NCI-H187 (cell line): ENCODE results near the gene MTA2.

Experiments
- DNase-seq, 2 experiments: peaks; one replicate each; lab custom pipeline; 2025; lab: John Stamatoyannopoulos, UW

The MTA2 gene

GRCh38 chr11:62612366-62613290 lies 11.0 kb upstream of the MTA2 start, which contains the start of the genes EML3 and ROM1:
Gene EML3 (minus strand): TSS chr11:62612775. CDS start chr11:62612457, 318 bp downstream.
Gene ROM1 (plus strand): TSS chr11:62613257. CDS start chr11:62613282, 25 bp downstream.
- DNase-seq, result peak; percentile 25 to 57

GRCh38 chr11:62611705-62612365 lies 10.2 kb upstream of the MTA2 start:
- DNase-seq, result no peak

- DNase-seq, result no peak
Measured at GRCh38 chr11:62610814-62611704, 9.4 kb upstream of the MTA2 start.

- DNase-seq, result no peak
Measured at GRCh38 chr11:62610403-62610802, 8.7 kb upstream of the MTA2 start.

- DNase-seq, result no peak
Measured at GRCh38 chr11:62608776-62609175, 7.1 kb upstream of the MTA2 start.

- no peak for DNase-seq
Measured at GRCh38 chr11:62607714-62608113, 6.0 kb upstream of the MTA2 start.

GRCh38 chr11:62605902-62606301 lies 4.2 kb upstream of the MTA2 start:
- no peak for DNase-seq

GRCh38 chr11:62605467-62605866 lies 3.8 kb upstream of the MTA2 start:
- no peak for DNase-seq

GRCh38 chr11:62604460-62605120 lies 2.9 kb upstream of the MTA2 start:
- DNase-seq, result no peak

GRCh38 chr11:62603776-62604299 lies 2.2 kb upstream of the MTA2 start:
- no peak for DNase-seq

GRCh38 chr11:62603072-62603408 lies 1.4 kb upstream of the MTA2 start:
- DNase-seq, result no peak

- DNase-seq, result peak in 1 of 2 experiments; percentile 36
Measured at GRCh38 chr11:62602141-62603071, 741 bp upstream of the MTA2 start.

GRCh38 chr11:62601122-62601371 lies 618 bp downstream of the MTA2 start:
- DNase-seq, result no peak

GRCh38 chr11:62600367-62601121 lies 1.1 kb downstream of the MTA2 start:
- no peak for DNase-seq

GRCh38 chr11:62599901-62600300 lies 1.8 kb downstream of the MTA2 start:
- DNase-seq, result no peak

- DNase-seq, result peak; percentile 51 to 96
Measured at GRCh38 chr11:62599069-62599696, 2.5 kb downstream of the MTA2 start.

GRCh38 chr11:62595124-62595523 lies 6.5 kb downstream of the MTA2 start:
- no peak for DNase-seq

GRCh38 chr11:62593434-62594044 lies 8.1 kb downstream of the MTA2 start:
- peak; percentile 9 to 10 for DNase-seq

GRCh38 chr11:62592989-62593421 lies 8.7 kb downstream of the MTA2 start:
- DNase-seq, result no peak
